ENCODE data around the gene ZW10.

- TF ChIP-seq CTCF (conservative IDR thresholded peaks at IDR 0.05) (no peak), EZH2 (IDR thresholded peaks at IDR 0.05; ENCODE audit: low read depth) (no peak)
These were observed 32.1 kb upstream of the ZW10 start for GRCh38 chr11:113805640-113806039.

Data from PC-9 (cell line).